ENCODE measurements around the gene PKNOX2.
A peak's percentile ranks its signal among the peaks of the same experiment; 100 is the strongest.

Gene PKNOX2

GRCh38 chr11:125433454-125434121 lies 269.0 kb downstream of the PKNOX2 start:
- H3K4me3 ChIP-seq (ENCODE audit: low read depth, low read length): no peak overlapping the region
- DNase-seq (ENCODE audit: low read depth): peak; percentile 84
- TF ChIP-seq CTCF (conservative IDR thresholded peaks at IDR 0.05; ENCODE audit: low read depth, low read length): peak; percentile 86

GRCh38 chr11:125435461-125436238 lies 271.1 kb downstream of the PKNOX2 start:
- no peak overlapping the region for H3K4me3 ChIP-seq (ENCODE audit: low read depth, low read length)
- DNase-seq (ENCODE audit: low read depth): peak; percentile 22
- no peak for TF ChIP-seq CTCF (conservative IDR thresholded peaks at IDR 0.05; ENCODE audit: low read depth, low read length)

DNA sequence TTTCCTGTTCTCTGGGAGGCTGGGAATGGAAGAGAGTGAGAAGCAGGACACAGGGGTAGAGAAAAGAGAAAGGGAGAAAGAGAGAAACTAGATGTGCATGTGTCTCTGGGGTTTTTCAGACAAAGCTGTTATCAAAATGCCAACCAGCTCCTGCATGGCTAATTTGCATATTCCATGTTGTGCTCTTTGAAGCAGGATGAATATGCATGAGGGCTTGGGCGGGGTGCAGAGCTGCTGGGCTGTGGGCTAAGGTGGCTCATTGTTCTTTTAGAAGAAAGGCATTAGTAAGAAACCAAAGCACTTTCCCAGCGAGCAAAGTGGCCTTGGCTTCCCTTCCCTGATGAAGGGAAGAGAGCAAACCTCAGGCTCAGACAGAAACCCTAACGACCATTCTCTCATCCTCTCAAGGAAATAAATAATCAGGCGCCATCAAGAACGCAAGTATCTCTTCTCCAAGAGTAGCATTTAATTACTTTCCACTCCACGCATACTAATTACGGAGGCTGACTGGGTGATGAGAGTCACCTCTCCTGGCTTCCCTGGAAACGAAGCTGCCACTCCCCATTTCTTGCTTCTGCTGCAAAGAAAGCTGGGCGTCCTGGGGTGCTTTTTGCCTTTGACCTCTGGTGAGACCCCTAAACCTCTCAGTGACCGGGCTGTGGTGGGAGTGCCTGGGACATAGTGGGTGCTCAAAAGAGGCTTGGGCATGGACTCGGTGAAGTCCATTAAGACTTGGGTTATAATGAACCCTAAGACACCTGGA lies 277.3 kb downstream of the PKNOX2 start:
- TF ChIP-seq CTCF (conservative IDR thresholded peaks at IDR 0.05; ENCODE audit: low read depth, low read length): no peak
- no peak overlapping the region for H3K4me3 ChIP-seq (ENCODE audit: low read depth, low read length)
- DNase-seq (ENCODE audit: low read depth): no peak

- TF ChIP-seq CTCF (conservative IDR thresholded peaks at IDR 0.05; ENCODE audit: low read depth, low read length): no peak
- no peak for DNase-seq (ENCODE audit: low read depth)
- no peak overlapping the region for H3K4me3 ChIP-seq (ENCODE audit: low read depth, low read length)
These were observed 278.4 kb downstream of the PKNOX2 start for GRCh38 chr11:125442946-125443345.

DNA sequence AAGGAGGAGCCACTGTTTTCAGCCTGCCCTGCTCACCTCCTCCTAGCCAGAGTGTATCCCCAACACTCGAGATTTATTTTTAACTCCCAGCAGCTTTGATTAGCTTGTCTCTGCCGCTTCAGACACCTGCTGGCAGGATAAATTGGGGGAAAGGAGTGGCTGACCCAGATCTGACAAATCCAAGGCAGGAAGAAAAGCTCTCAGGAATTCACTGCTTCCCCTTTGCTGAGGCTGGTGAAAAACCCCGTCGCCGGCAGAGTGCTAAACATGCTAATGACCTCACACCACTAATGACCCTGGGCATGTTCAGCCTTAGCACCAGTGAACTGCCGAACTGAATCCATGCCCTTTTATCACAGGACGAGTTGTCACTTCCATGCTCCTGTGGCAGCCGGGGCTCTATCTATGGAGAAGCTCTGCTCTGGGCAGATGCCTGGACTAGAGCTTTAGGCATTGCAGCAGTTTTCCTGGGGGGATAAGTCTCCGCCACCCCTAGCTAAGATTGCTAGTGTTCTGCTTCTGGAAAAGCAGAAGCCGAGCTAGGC lies 279.3 kb downstream of the PKNOX2 start:
- no peak for DNase-seq (ENCODE audit: low read depth)
- H3K4me3 ChIP-seq (ENCODE audit: low read depth, low read length): no peak overlapping the region
- TF ChIP-seq CTCF (conservative IDR thresholded peaks at IDR 0.05; ENCODE audit: low read depth, low read length): no peak

- TF ChIP-seq CTCF (conservative IDR thresholded peaks at IDR 0.05; ENCODE audit: low read depth, low read length): no peak
- DNase-seq (ENCODE audit: low read depth): no peak
- H3K4me3 ChIP-seq (ENCODE audit: low read depth, low read length): no peak overlapping the region
These were observed 281.2 kb downstream of the PKNOX2 start for GRCh38 chr11:125445731-125446130.
